Bronchial epithelial cell (primary cell): ENCODE results near the gene BLCAP. TPM values are rescaled to one million over a fixed set of nuclear protein-coding genes. Genes with fewer than 3 reads are reported as not detected.

Source experiments
- DNase-seq: peaks from one replicate; pipeline ENCODE4 v3.0.0-alpha.2; 2010; ENCODE audit warnings: low read depth
- FAIRE-seq: peaks from 2 replicates; lab custom pipeline; 2011; peaks lifted over from hg19 to GRCh38; lab: Jason Lieb, UNC
- H3K27me3 ChIP-seq: 2 replicates; pipeline ENCODE4 v1.5.1; 2011; ENCODE audit warnings: low read length; ENCODE audit not compliant: control insufficient read depth, insufficient read depth
- H3K36me3 ChIP-seq: 2 replicates; pipeline ENCODE4 v1.5.1; 2011; ENCODE audit warnings: low read length; ENCODE audit not compliant: control insufficient read depth, insufficient read depth
- H3K4me3 ChIP-seq: 2 replicates; pipeline ENCODE4 v1.5.1; 2011; ENCODE audit warnings: mild to moderate bottlenecking, low read depth, low read length, control low read depth
- total RNA-seq: library from RNA; depleted of rRNA; stranded (reverse); fragments of >200 nt; gene quantifications from 2 replicates; pipeline ENCODE4 v1.2.1, GENCODE V29; 2014
- TF ChIP-seq, protein P1 (sequence below): IDR thresholded peaks from 2 replicates; pipeline ENCODE4 v1.5.1; 2011; ENCODE audit warnings: mild to moderate bottlenecking, moderate library complexity, low read length, control low read depth, inconsistent platforms; ENCODE audit not compliant: insufficient read depth, severe bottlenecking

Gene BLCAP
- total RNA-seq, 1 donor from 2014 or later = 75.3 TPM

GRCh38 chr20:37479925-37480691 lies 47.6 kb downstream of the BLCAP start:
- no peak for FAIRE-seq
- TF ChIP-seq, protein P1, sequence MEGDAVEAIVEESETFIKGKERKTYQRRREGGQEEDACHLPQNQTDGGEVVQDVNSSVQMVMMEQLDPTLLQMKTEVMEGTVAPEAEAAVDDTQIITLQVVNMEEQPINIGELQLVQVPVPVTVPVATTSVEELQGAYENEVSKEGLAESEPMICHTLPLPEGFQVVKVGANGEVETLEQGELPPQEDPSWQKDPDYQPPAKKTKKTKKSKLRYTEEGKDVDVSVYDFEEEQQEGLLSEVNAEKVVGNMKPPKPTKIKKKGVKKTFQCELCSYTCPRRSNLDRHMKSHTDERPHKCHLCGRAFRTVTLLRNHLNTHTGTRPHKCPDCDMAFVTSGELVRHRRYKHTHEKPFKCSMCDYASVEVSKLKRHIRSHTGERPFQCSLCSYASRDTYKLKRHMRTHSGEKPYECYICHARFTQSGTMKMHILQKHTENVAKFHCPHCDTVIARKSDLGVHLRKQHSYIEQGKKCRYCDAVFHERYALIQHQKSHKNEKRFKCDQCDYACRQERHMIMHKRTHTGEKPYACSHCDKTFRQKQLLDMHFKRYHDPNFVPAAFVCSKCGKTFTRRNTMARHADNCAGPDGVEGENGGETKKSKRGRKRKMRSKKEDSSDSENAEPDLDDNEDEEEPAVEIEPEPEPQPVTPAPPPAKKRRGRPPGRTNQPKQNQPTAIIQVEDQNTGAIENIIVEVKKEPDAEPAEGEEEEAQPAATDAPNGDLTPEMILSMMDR = no peak

DNA sequence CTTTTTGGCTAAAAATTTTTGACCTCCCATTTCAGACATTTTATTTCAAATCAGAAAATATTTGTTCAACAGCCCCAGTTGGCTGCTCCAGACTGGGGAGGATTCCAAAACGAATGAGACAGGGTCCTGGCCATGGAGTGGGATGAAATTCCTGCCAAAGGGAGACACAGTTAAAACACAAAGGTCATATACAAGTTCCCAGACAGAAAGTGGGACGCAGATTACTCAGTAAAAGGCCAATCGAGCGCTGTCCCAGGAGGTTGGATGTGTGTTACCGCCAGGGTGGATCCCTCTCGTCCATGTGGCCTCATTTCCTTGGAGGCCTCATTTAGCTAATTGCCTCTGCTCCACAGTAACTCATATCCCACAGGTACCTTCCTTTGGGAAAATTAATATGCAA lies 48.4 kb downstream of the BLCAP start:
- H3K27me3 ChIP-seq = peaks cover 14% of the 10 kb centered on the region
- no peak overlapping the region for H3K4me3 ChIP-seq
- no peak for FAIRE-seq
- TF ChIP-seq, protein P1 = no peak
- H3K36me3 ChIP-seq = no peaks in the 10 kb centered on the region
- no peak for DNase-seq

More at GRCh38 chr20:37479925-37480691, 47.6 kb downstream of the BLCAP start:
- Histone ChIP-seq H3K27me3 (peaks cover 17% of the 10 kb centered on the region), H3K36me3 (no peaks in the 10 kb centered on the region), H3K4me3 (no peak overlapping the region)
- no peak for DNase-seq

- Histone ChIP-seq H3K4me3 (no peak overlapping the region), H3K36me3 (no peaks in the 10 kb centered on the region), H3K27me3 (peaks cover 12% of the 10 kb centered on the region)
- DNase-seq (no peak), FAIRE-seq (no peak)
- TF ChIP-seq, protein P1 = no peak
Measured at GRCh38 chr20:37477041-37477440, 50.6 kb downstream of the BLCAP start.

GRCh38 chr20:37475252-37475651 lies 52.4 kb downstream of the BLCAP start:
- no peak for FAIRE-seq
- H3K27me3 ChIP-seq = peaks cover 11% of the 10 kb centered on the region
- no peaks in the 10 kb centered on the region for H3K36me3 ChIP-seq
- TF ChIP-seq, protein P1 = no peak
- H3K4me3 ChIP-seq = no peak overlapping the region
- DNase-seq = no peak

DNA sequence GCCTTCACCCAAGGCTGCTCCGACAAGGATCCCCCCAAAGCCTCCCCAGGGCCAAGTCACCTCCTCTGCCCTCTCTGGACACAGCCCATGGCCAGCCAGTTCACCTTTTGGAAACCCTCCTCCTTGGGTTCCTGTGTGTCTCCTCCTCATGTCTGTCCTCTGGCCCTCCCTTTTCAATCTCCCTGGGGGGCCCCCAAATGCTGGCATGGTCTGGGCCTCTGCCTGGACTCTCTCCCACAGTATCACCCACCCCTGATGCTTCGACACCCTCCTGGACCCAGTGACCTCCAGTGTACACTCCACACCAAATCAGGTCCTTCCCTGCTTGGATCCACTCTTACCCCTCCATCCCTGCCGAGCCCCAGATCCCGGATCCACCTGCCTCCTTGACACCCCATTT lies 53.3 kb downstream of the BLCAP start:
- TF ChIP-seq, protein P1 = no peak
- H3K36me3 ChIP-seq = no peaks in the 10 kb centered on the region
- peaks cover 9% of the 10 kb centered on the region for H3K27me3 ChIP-seq
- DNase-seq (no peak), FAIRE-seq (no peak)
- no peak overlapping the region for H3K4me3 ChIP-seq
